ENCODE measurements around the gene NUP98. TPM values are rescaled to one million over a fixed set of nuclear protein-coding genes. Genes with fewer than 3 reads are reported as not detected.

Gene NUP98
- total and polyA plus RNA-seq, 2 of the 13 experiments (the other 11 are each of a cell fraction or from before 2014, with no cell fraction given): 76.6 to 85.3 TPM

- H3K4me1 ChIP-seq (ENCODE audit: insufficient read depth, low read length): peaks cover 11% of the 10 kb centered on the region
- no TSS peak for BruUV-seq (replicated peaks)
- H3K4me3 ChIP-seq (replicated peaks in 1 of 3; ENCODE audit: insufficient read depth in 1 of 3, low read depth in 2 of 3, low read length in 3 of 3): no peak overlapping the region
- H3K4me2 ChIP-seq (ENCODE audit: low read depth, low read length): no peak overlapping the region
- H3K27ac ChIP-seq (ENCODE audit: extremely low read length, insufficient read depth, low read length): no peak overlapping the region
- H4K20me1 ChIP-seq (ENCODE audit: insufficient read depth, low read length): no peaks in the 10 kb centered on the region
- DNase-seq (ENCODE audit: low spot score) (no peak), ATAC-seq (no peak), FAIRE-seq (no peak)
- H3K27me3 ChIP-seq (ENCODE audit: control insufficient read depth in 1 of 2, insufficient read depth in 2 of 2, low read length in 2 of 2): no peaks in the 10 kb centered on the region
- H3K79me2 ChIP-seq (ENCODE audit: insufficient read depth, low read length): no peaks in the 10 kb centered on the region
- H3K36me3 ChIP-seq (replicated peaks in 1 of 2; ENCODE audit: control insufficient read depth in 1 of 2, insufficient read depth in 2 of 2, low read length in 2 of 2): peaks cover 9 to 81% of the 10 kb centered on the region in 2 experiments
- ChIA-PET CTCF (ENCODE audit: low intra/inter-chr PET ratio, low total read pairs) (no interaction called here), POLR2A (no interaction called here)
- no peak for TF ChIP-seq RFX3 (CRISPR knock-in tag; IDR thresholded peaks at IDR 0.05)
- TF ChIP-seq, protein P1, sequence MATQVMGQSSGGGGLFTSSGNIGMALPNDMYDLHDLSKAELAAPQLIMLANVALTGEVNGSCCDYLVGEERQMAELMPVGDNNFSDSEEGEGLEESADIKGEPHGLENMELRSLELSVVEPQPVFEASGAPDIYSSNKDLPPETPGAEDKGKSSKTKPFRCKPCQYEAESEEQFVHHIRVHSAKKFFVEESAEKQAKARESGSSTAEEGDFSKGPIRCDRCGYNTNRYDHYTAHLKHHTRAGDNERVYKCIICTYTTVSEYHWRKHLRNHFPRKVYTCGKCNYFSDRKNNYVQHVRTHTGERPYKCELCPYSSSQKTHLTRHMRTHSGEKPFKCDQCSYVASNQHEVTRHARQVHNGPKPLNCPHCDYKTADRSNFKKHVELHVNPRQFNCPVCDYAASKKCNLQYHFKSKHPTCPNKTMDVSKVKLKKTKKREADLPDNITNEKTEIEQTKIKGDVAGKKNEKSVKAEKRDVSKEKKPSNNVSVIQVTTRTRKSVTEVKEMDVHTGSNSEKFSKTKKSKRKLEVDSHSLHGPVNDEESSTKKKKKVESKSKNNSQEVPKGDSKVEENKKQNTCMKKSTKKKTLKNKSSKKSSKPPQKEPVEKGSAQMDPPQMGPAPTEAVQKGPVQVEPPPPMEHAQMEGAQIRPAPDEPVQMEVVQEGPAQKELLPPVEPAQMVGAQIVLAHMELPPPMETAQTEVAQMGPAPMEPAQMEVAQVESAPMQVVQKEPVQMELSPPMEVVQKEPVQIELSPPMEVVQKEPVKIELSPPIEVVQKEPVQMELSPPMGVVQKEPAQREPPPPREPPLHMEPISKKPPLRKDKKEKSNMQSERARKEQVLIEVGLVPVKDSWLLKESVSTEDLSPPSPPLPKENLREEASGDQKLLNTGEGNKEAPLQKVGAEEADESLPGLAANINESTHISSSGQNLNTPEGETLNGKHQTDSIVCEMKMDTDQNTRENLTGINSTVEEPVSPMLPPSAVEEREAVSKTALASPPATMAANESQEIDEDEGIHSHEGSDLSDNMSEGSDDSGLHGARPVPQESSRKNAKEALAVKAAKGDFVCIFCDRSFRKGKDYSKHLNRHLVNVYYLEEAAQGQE (IDR thresholded peaks at IDR 0.05; ENCODE audit: borderline replicate concordance in 1 of 2, low read depth in 1 of 2, low read length in 2 of 2): no peak
- intact Hi-C loops (cut with micrococcal nuclease; ENCODE audit: unreplicated experiment): no loop called here
- no peak overlapping the region for H3K9ac ChIP-seq (ENCODE audit: insufficient read depth, low read depth, low read length)
- H3K9me3 ChIP-seq (ENCODE audit: low read length): no peaks in the 10 kb centered on the region
- in situ Hi-C loops (cut with HindIII; ENCODE audit: extremely low pct_ligation_motif_present, low pct_unique_long_range_greater_than_20kb): no loop called here
- H2AFZ ChIP-seq (ENCODE audit: low read length): no peak overlapping the region
These were observed 60.5 kb downstream of the NUP98 start for GRCh38 chr11:3736816-3737215.

- ATAC-seq: no peak
- WGBS (ENCODE audit: low lambda C conversion rate): 99% methylated on average over 4 of the region's 4 CpGs
These were observed 61.5 kb downstream of the NUP98 start for GRCh38 chr11:3735827-3736226.

More at GRCh38 chr11:3735827-3736226, 61.5 kb downstream of the NUP98 start:
- H3K27ac ChIP-seq (ENCODE audit: extremely low read length, insufficient read depth, low read length): no peak overlapping the region
- CTCF ChIA-PET (ENCODE audit: low intra/inter-chr PET ratio, low total read pairs): no interaction called here
- intact Hi-C loops (cut with micrococcal nuclease; ENCODE audit: unreplicated experiment): no loop called here
- H3K4me3 ChIP-seq (replicated peaks in 1 of 3; ENCODE audit: insufficient read depth in 1 of 3, low read depth in 2 of 3, low read length in 3 of 3): no peak overlapping the region
- no peaks in the 10 kb centered on the region for H3K79me2 ChIP-seq (ENCODE audit: insufficient read depth, low read length)
- FAIRE-seq (no peak), DNase-seq (ENCODE audit: low spot score) (no peak)
- in situ Hi-C loops (cut with HindIII; ENCODE audit: extremely low pct_ligation_motif_present, low pct_unique_long_range_greater_than_20kb): no loop called here
- no peak overlapping the region for H3K4me2 ChIP-seq (ENCODE audit: low read depth, low read length)
- peaks cover 11% of the 10 kb centered on the region for H3K4me1 ChIP-seq (ENCODE audit: insufficient read depth, low read length)
- peaks cover 12 to 79% of the 10 kb centered on the region in 2 experiments for H3K36me3 ChIP-seq (replicated peaks in 1 of 2; ENCODE audit: control insufficient read depth in 1 of 2, insufficient read depth in 2 of 2, low read length in 2 of 2)
- no peak overlapping the region for H3K9ac ChIP-seq (ENCODE audit: insufficient read depth, low read depth, low read length)
- TF ChIP-seq, protein P2, sequence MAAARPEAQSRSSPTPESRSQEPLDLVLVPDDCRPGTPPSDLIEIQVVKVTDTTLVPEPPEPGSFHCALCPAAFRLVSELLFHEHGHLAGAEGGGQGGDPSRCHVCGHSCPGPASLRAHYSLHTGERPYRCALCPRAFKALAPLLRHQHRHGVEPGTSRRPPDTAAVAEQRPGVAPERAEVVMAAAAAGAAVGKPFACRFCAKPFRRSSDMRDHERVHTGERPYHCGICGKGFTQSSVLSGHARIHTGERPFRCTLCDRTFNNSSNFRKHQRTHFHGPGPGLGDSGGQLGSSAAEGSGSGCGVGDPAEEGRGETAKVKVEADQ (CRISPR knock-in tag; IDR thresholded peaks at IDR 0.05; ENCODE audit: borderline replicate concordance): no peak
- TF ChIP-seq SRSF1 (optimal IDR thresholded peaks at IDR 0.05; ENCODE audit: low read depth, low read length) (no peak), STAG1 (CRISPR knock-in tag; IDR thresholded peaks at IDR 0.05) (no peak), MAFF (IDR thresholded peaks at IDR 0.05; ENCODE audit: low read depth, low read length) (no peak), ZNF678 (CRISPR knock-in tag; IDR thresholded peaks at IDR 0.05) (no peak)
- TF ChIP-seq, protein P3, sequence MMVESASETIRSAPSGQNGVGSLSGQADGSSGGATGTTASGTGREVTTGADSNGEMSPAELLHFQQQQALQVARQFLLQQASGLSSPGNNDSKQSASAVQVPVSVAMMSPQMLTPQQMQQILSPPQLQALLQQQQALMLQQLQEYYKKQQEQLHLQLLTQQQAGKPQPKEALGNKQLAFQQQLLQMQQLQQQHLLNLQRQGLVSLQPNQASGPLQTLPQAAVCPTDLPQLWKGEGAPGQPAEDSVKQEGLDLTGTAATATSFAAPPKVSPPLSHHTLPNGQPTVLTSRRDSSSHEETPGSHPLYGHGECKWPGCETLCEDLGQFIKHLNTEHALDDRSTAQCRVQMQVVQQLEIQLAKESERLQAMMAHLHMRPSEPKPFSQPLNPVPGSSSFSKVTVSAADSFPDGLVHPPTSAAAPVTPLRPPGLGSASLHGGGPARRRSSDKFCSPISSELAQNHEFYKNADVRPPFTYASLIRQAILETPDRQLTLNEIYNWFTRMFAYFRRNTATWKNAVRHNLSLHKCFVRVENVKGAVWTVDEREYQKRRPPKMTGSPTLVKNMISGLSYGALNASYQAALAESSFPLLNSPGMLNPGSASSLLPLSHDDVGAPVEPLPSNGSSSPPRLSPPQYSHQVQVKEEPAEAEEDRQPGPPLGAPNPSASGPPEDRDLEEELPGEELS (CRISPR knock-in tag; IDR thresholded peaks at IDR 0.05): no peak
- no peaks in the 10 kb centered on the region for H4K20me1 ChIP-seq (ENCODE audit: insufficient read depth, low read length)
- H3K9me3 ChIP-seq (ENCODE audit: low read length): no peaks in the 10 kb centered on the region
- POLR2A ChIA-PET: no interaction called here
- no TSS peak for BruUV-seq (replicated peaks)
- H3K27me3 ChIP-seq (ENCODE audit: control insufficient read depth in 1 of 2, insufficient read depth in 2 of 2, low read length in 2 of 2): no peaks in the 10 kb centered on the region
- no peak overlapping the region for H2AFZ ChIP-seq (ENCODE audit: low read length)
